DLD1 (cell line): Measurements from ENCODE around the gene GPR152.
"Not testable (repeated sequence)": the region's sequence is repeated elsewhere in the genome, so short reads cannot be mapped to it uniquely, and the experiment has no call there.

Experiments
- in situ Hi-C: cut with HindIII; loops from 2 replicates; pipeline ENCODE4 v1.10.0; 2017; ENCODE audit warnings: low sequenced_read_pairs

GPR152 gene

GRCh38 chr11:67489885-67490726 is 37.6 kb upstream of the GPR152 start:
- in situ Hi-C loops: no loop called here

- in situ Hi-C loops: no loop called here
These were observed 36.8 kb upstream of the GPR152 start for GRCh38 chr11:67489203-67489884.

DNA sequence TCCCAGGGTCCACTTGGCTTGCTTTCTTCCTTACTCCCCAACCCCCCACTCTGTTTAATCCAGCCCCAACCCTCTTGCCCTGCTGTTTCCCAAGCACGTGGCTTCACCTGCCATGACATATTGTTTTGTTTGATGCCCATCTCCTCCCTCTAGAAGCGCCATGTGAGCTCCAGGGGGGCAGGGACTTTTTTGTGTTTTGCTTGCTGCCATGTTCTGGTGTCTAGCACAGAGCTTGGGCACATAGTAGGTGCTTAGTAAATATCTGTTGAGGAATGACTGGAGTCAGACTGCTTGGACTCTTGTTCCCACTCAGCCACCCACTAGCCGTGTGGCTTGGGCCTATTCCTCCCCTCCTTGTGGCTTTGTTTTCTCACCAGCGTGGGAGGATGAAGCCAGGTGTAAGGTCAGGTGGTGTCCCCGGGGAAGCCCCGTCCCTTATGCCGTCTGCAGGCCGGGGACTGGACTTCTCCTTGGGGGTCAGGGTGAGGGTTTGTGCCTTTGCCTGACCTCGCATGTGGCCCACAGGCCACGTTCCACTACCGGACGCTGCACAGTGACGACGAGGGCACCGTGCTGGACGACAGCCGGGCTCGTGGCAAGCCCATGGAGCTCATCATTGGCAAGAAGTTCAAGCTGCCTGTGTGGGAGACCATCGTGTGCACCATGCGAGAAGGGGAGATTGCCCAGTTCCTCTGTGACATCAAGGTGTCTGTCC is 34.1 kb upstream of the GPR152 start:
- in situ Hi-C loops: no loop called here

GRCh38 chr11:67485873-67486361 is 33.4 kb upstream of the GPR152 start:
- in situ Hi-C loops: not testable (repeated sequence)

DNA sequence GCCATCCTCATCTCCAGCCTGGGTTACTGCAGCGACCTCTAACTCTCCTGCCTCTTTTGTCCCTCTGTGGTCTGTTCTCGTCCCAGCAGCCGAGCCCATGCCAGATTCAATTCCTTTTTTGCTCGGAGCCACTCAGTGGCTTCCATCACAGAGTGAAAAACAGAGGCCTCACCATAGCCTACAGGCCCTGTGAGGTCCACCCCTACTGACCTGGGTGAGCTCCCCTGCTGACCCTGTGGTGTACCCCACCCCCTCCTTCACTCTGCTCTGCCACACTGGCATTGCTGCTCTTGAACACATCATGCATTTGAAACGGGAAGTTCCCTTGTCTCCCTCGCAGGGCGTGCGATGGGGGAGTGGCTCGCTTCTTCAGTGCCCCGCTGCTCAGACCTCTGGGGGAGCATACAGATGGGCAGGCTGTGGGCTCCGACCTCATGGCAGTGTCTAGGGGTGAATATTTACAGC is 32.4 kb upstream of the GPR152 start:
- in situ Hi-C loops: no loop called here

GRCh38 chr11:67483831-67484665 is 31.5 kb upstream of the GPR152 start:
- in situ Hi-C loops: no loop called here

DNA sequence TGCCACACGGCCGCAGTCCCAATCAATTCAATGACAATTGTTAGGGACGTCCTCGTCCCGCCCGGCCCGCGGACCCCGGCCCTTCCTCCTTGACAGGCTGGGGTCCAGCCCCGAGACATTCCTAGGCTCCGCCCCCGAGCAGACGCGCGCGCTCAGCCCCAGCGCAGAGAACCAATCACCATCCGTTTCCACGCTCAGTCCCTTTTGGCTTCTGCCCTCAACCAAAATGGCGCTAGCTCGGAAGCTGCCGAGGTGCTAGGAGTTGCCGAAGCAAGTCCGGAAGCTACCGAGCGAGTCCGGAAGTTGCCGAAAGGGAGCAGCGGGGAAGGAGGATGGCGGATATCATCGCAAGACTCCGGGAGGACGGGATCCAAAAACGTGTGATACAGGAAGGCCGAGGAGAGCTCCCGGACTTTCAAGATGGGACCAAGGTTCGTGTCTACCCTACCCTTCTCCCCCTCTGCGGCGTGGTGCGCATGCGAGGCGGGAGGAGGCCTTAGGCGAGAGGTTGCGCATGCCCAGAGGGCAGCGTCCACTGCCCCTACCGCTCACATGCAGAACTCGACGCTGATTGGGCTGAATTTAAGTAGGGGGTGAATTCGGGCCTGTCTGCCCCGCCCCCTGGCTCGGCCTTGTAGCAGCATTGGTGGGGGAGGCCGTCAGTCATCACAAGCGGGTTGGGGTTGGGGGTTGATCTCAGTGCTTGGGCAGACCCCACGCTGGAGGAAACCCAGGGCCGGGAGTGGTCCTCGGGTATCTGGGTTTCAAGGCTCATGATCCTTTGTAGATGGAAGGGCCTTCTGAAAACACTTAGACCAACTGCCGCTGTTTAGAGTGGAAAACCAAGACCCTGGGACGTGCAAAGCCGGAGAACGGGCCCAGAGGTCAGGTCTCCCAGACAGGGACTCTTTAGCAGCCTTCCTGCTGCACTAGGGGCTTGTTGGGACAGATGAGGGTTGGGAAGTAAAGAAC is 30.6 kb upstream of the GPR152 start, which contains the start of gene AIP:
Gene AIP, plus strand, starts transcription at position 200 of the 972 bp plus-strand sequence. Its CDS starts 133 bp downstream, at position 333.
- in situ Hi-C loops: no loop called here

DNA sequence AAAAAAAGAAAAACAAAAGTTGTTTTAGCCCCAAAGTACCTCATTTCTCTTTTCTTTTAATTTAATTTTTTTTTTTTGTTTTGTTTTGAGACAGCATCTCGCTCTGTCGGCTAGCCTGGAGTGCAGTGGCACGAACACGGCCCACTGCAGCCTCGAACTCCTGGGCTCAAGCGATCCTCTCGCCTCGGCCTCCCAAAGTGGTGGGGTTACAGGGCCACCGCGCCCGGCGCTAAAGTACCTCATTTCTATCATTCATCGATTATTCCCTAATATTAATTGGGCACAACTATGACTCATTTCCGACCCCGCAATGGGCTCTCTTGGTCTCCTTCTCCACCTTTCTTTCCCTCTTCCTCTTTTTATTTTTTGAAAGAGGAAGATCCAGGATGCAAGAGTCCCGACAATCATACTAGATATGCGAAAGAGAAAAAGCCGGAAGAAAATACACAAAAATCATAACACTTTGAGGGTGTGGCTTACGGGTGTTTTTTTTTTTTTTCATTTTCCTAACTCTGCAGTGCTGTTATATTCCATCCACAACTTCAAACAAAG is 29.8 kb upstream of the GPR152 start:
- in situ Hi-C loops: no loop called here

DNA sequence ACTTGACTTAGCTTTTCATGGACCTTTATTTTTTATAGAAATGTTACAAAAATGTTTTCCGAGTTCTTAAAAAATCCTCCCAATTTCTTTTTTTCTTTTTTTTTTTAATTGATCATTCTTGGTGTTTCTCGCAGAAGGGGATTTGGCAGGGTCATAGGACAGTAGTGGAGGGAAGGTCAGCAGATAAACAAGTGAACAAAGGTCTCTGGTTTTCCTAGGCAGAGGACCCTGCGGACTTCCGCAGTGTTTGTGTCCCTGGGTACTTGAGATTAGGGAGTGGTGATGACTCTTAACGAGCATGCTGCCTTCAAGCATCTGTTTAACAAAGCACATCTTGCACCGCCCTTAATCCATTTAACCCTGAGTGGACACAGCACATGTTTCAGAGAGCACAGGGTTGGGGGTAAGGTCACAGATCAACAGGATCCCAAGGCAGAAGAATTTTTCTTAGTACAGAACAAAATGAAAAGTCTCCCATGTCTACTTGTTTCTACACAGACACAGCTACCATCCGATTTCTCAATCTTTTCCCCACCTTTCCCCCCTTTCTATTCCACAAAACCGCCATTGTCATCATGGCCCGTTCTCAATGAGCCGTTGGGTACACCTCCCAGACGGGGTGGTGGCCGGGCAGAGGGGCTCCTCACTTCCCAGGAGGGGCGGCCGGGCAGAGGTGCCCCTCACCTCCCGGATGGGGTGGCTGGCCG is 25.0 kb upstream of the GPR152 start:
- in situ Hi-C loops: not testable (repeated sequence)

- in situ Hi-C loops: not testable (repeated sequence)
These were observed 24.2 kb upstream of the GPR152 start for GRCh38 chr11:67476692-67477091.

DNA sequence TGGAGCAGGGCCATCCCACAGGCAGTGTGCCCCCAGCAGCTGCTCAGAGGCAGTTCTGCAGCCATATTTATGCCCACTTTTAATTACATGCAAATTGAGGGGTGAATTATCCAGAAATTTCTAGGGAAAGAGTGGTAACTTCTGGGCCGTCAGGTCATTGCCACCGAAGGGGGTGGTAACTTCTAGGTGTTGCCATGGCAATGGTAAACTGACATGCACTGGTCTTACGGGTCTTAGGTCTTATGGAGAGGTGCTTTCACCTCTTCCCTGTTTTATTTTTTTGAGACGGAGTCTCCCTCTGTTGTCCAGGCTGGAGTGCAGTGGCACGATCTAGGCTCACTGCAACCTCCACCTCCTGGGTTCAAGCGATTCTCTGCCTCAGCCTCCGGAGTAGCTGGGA is 20.4 kb upstream of the GPR152 start:
- in situ Hi-C loops: no loop called here

GRCh38 chr11:67470337-67471002 is 17.9 kb upstream of the GPR152 start:
- in situ Hi-C loops: no loop called here

- in situ Hi-C loops: no loop called here
These were observed 16.9 kb upstream of the GPR152 start for GRCh38 chr11:67469508-67469811.

GRCh38 chr11:67468759-67469507 is 16.4 kb upstream of the GPR152 start, which contains the start of gene TMEM134:
Gene TMEM134, minus strand, starts transcription at chr11:67469251. Its CDS starts 59 bp downstream, at chr11:67469192.
- in situ Hi-C loops: no loop called here

GRCh38 chr11:67468456-67468758 is 15.9 kb upstream of the GPR152 start:
- in situ Hi-C loops: no loop called here

DNA sequence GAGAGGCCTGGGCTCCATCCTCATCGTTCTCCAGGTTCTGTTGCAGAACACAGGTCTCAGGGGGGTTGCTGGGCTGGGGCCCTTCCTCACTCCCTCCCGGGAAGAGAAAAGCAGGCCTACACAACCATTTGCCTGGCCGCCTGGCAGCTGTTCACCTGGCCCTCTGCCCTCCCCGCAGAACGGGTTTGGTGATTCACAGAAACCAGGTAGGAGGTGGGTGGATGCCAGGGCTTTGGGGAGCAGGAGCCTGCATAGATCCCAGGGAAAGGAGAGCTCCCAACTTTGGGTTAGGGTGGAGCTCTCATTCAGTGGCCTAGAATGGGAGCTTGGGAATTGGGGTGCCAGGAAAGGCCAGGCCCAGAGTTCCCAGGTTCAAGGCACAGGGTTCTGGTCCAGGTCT is 15.5 kb upstream of the GPR152 start:
- in situ Hi-C loops: no loop called here
